Panc1 (cell line): ENCODE measurements around the gene MYOG. TPM values are rescaled to one million over a fixed set of nuclear protein-coding genes. Genes with fewer than 3 reads are reported as not detected.

Experiments
- ATAC-seq: fragments of 200-7000 bp; cut with Tn5 transposase; 2 replicates; pipeline ENCODE4 v1.9.1; 2020; ENCODE audit warnings: mild to moderate bottlenecking, moderate library complexity
- BruUV-seq: library from RNA; stranded (reverse); fragments of 400-500 nt; replicated peaks from 2 replicates; lab custom pipeline; 2021; lab: Mats Ljungman, UMichigan
- CTCF ChIA-PET: fragments of 300-600 bp; sonication (Branson Sonifier 250); formaldehyde crosslinking; loops from one replicate; lab custom pipeline; 2022; ENCODE audit warnings: antibody characterized with exemption; lab: Charles Lee
- POLR2A ChIA-PET: fragments of 300-600 bp; sonication (Branson Sonifier 250); formaldehyde crosslinking; loops from one replicate; lab custom pipeline; 2022; ENCODE audit warnings: antibody characterized with exemption; lab: Charles Lee
- DNase-seq: peaks from one replicate; pipeline ENCODE4 v3.0.0-alpha.2; 2010; ENCODE audit warnings: low read depth, low spot score
- H3K27ac ChIP-seq: 2 replicates; pipeline ENCODE4 v1.5.1; 2011; ENCODE audit warnings: mild to moderate bottlenecking, low read length, inconsistent platforms
- H3K27me3 ChIP-seq: fragments of 200-500 bp; sonication (Bioruptor generic); 2 replicates; pipeline ENCODE4 v1.6.0; 2014; ENCODE audit warnings: low read length, inconsistent platforms; ENCODE audit not compliant: control insufficient read depth, insufficient read depth
- H3K36me3 ChIP-seq: fragments of 200-500 bp; sonication (Bioruptor generic); 2 replicates; pipeline ENCODE4 v1.5.1; 2014; ENCODE audit warnings: inconsistent platforms, mild to moderate bottlenecking, low read length, moderate library complexity; ENCODE audit not compliant: control insufficient read depth, insufficient read depth
- H3K4me1 ChIP-seq: 2 replicates; pipeline ENCODE4 v1.5.1; 2011; ENCODE audit warnings: inconsistent platforms, mild to moderate bottlenecking, low read length, moderate library complexity; ENCODE audit not compliant: control insufficient read depth, insufficient read depth
- H3K4me3 ChIP-seq, 2 experiments: 2 replicates each; pipeline ENCODE4 v1.5.1; 2011 to 2012; ENCODE audit warnings: low read depth in 2 of 2, low read length in 2 of 2, mild to moderate bottlenecking in 2 of 2, inconsistent platforms in 1 of 2, moderate library complexity in 1 of 2
- H3K9me3 ChIP-seq: fragments of 200-500 bp; sonication (Bioruptor generic); 2 replicates; pipeline ENCODE4 v1.5.1; 2014; ENCODE audit warnings: low read depth, mild to moderate bottlenecking, inconsistent platforms, low read length, moderate library complexity; ENCODE audit not compliant: control insufficient read depth, insufficient read depth
- CTCF ChIP-seq: fragments of 450-650 bp; IDR thresholded peaks from 2 replicates; pipeline ENCODE4 v1.5.1; 2017; ENCODE audit warnings: mild to moderate bottlenecking
- POLR2AphosphoS5 ChIP-seq: IDR thresholded peaks from 2 replicates; pipeline ENCODE4 v1.6.1; 2012; ENCODE audit warnings: mild to moderate bottlenecking, low read depth, low read length, moderate library complexity
- REST ChIP-seq, 2 experiments: IDR thresholded peaks; 2 replicates each; pipeline ENCODE4 v1.6.1; 2011 to 2012; ENCODE audit warnings: low read depth in 2 of 2, control low read depth in 1 of 2, low read length in 1 of 2, mild to moderate bottlenecking in 1 of 2, moderate library complexity in 1 of 2; ENCODE audit not compliant: insufficient read depth in 1 of 2
- SIN3A ChIP-seq: IDR thresholded peaks from 2 replicates; pipeline ENCODE4 v1.6.1; 2012; ENCODE audit warnings: low read depth, mild to moderate bottlenecking, low read length, moderate library complexity, borderline replicate concordance; ENCODE audit not compliant: insufficient read depth
- TCF7L2 ChIP-seq: IDR thresholded peaks from 2 replicates; pipeline ENCODE4 v1.6.1; 2011; ENCODE audit warnings: mild to moderate bottlenecking, low read depth, low read length, inconsistent platforms
- in situ Hi-C: cut with HindIII; loops from 2 replicates; pipeline ENCODE4 v1.10.0; 2016; ENCODE audit warnings: low sequenced_read_pairs, low pct_unique_long_range_greater_than_20kb
- intact Hi-C: fragments of 100-400 bp; cut with micrococcal nuclease; formaldehyde crosslinking; loops from one replicate; pipeline ENCODE4 v1.10.0; 2022; ENCODE audit not compliant: unreplicated experiment
- total RNA-seq: library from RNA; stranded (reverse); gene quantifications from one replicate; pipeline ENCODE4 v1.2.1, GENCODE V29; 2021; ENCODE audit not compliant: unreplicated experiment

Gene MYOG
- total RNA-seq, 1 experiment from 2014 or later, result not detected

DNA sequence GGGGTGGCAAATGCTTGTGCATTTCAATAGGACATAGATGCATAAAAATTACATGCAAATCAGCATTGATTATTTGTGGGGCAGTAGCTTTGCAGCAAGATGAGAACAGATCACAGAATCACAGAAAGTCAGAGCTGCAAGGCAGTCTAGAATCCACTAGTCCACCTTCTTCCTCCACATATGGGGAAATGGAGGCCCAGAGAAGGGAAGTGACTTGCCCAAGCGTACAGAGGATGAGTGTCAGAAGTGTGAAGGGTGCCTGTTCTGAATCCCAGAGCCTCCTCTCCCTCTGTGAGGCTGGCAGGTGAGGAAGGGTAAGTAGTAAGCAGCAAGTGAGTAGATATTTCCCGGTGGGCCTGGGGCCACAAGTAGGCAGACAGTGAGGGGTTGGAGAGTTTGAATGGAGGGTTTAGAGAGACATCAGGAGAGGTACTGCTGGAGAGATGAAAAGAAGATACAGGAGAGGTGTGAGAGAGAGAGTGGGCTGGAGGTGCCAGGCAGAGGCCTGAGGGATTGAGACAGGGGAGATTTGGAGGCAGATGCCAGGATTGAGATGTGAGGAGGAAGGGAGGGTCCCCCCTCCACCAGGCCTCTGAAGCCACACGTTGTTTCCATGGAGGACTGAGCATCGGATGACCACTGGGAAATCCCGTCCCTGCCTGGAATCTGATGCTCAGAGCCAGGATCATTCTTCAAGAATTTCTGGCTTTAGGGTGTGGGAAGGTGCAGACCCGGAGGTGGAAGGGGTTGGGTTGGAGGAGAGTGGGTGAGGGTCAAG is 4.8 kb upstream of the MYOG start:
- DNase-seq (no peak), ATAC-seq (no peak)
- no peaks in the 10 kb centered on the region for H3K36me3 ChIP-seq
- TF ChIP-seq CTCF, result no peak
- no peak for TF ChIP-seq POLR2AphosphoS5
- no peak for TF ChIP-seq REST (IDR thresholded peaks at IDR 0.05; ENCODE audit: insufficient read depth in 1 of 2, low read depth in 2 of 2, low read length in 1 of 2)
- no peak for TF ChIP-seq SIN3A
- TF ChIP-seq TCF7L2, result no peak
- ChIA-PET CTCF (interaction anchor here (0.6 kb wide), 1 partner anchor 124 kb away, joined by 5 read pairs; no protein-coding TSS in a partner anchor), POLR2A (interaction anchor here (0.7 kb wide), 1 partner anchor 623 kb away, joined by 8 read pairs; no protein-coding TSS in a partner anchor)
- intact Hi-C loops, result no loop called here
- in situ Hi-C loops, result no loop called here
- no TSS peak for BruUV-seq
- no peak overlapping the region for H3K27ac ChIP-seq
- no peak overlapping the region for H3K4me3 ChIP-seq
- peaks cover 2% of the 10 kb centered on the region; the same call in 1 of the 2 replicates for H3K27me3 ChIP-seq
- H3K9me3 ChIP-seq, result peaks cover 8% of the 10 kb centered on the region
- no peaks in the 10 kb centered on the region for H3K4me1 ChIP-seq

- no peaks in the 10 kb centered on the region for H3K36me3 ChIP-seq
- ATAC-seq (no peak), DNase-seq (no peak)
- POLR2A ChIA-PET, result no interaction called here
- BruUV-seq, result no TSS peak
- in situ Hi-C loops, result no loop called here
- H3K27ac ChIP-seq, result no peak overlapping the region
- CTCF ChIA-PET, result no interaction called here
- intact Hi-C loops, result no loop called here
- H3K9me3 ChIP-seq, result no peaks in the 10 kb centered on the region; the same call in 1 of the 2 replicates
- peaks cover 2% of the 10 kb centered on the region; the same call in 1 of the 2 replicates for H3K27me3 ChIP-seq
- TF ChIP-seq TCF7L2, result no peak
- no peak for TF ChIP-seq POLR2AphosphoS5
- no peak for TF ChIP-seq SIN3A
- H3K4me3 ChIP-seq, result no peak overlapping the region
- no peaks in the 10 kb centered on the region for H3K4me1 ChIP-seq
These were observed 3.8 kb upstream of the MYOG start for GRCh38 chr1:203089651-203090045.
